ENCODE results near the gene PHACTR3. TPM values are rescaled to one million over a fixed set of nuclear protein-coding genes. Genes with fewer than 3 reads are reported as not detected.
"Not testable (repeated sequence)": the region's sequence is repeated elsewhere in the genome, so short reads cannot be mapped to it uniquely, and the experiment has no call there.

The PHACTR3 gene
- total RNA-seq: 6.9 TPM

DNA sequence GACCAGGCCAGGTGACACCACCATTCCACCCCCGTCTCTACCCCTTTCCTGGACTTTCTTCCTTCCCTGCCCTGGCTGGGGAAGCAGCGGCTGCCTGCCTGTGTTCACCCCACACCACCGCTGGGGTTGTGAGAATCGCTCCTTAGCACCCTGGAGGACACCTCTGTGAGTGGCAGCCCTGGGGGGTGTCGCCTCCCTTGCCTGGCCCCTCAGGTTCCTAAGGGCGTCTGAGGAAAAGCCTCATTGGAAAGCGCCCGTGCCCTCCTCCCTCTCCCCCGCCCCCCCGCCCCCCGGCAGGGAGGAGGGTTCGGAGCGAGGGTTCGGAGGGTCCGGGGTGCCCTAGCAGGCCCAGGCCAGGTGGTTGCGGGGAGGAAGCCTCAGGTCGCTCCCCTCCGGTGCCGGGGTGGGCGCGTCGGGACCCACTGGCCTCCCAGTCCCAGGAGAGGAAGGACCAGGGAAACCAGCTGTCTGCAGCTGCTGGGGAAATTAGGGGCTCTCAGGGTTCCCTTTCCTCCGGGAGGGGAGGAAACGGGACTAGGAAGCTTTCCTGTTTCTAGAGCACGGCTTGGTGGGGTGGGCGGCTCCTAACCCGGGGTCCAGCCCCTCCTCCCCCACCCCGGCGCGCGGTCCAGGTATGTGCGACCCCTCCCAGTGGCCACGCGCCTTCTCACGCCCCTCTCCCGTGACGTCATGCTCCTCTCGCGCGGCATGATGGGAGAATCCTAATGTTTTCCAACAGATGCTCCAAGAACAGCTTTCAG is at the start of gene PHACTR3:
TSS of gene PHACTR3 (plus strand) at position 760 of the 761 bp plus-strand sequence. CDS start 475 bp downstream, outside the sequence.
- no peak for DNase-seq

DNA sequence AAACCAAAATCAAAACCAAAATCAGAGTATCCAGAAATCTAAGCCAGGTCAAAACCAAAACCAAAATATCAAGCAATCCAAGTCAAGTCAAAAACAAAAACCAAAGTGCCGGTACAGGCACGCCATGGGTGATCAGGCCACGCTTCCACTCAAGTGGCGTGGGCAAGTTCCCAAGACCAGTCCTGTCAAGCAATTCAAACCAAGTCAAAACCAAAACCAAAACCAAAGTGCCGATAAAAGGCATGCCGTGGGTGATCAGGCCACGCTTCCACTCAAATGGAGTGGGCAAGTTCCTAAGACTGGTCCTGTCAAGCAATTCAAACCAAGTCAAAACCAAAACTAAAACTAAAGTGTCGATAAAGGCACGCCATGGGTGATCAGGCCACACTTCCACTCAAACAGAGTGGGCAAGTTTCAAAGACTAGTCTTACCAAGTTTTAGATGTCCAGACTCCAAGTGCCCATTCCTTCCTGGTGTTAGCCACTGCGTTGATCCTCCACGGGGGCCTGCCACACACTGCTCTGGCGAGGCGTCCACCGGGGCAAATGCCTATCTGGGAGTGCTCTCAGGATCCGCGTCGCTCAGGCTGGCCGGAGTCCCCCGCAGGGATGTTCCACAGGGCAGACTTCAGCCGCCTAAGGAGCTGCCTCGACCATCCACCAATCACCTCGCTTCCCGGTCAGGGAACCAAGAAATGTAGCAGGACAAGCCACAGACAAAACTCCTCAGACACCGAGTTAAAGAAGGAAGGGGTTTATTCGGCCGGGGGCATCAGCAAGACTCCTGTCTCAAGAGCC is 46.4 kb upstream of the PHACTR3 start:
- DNase-seq: not testable (repeated sequence)

DNA sequence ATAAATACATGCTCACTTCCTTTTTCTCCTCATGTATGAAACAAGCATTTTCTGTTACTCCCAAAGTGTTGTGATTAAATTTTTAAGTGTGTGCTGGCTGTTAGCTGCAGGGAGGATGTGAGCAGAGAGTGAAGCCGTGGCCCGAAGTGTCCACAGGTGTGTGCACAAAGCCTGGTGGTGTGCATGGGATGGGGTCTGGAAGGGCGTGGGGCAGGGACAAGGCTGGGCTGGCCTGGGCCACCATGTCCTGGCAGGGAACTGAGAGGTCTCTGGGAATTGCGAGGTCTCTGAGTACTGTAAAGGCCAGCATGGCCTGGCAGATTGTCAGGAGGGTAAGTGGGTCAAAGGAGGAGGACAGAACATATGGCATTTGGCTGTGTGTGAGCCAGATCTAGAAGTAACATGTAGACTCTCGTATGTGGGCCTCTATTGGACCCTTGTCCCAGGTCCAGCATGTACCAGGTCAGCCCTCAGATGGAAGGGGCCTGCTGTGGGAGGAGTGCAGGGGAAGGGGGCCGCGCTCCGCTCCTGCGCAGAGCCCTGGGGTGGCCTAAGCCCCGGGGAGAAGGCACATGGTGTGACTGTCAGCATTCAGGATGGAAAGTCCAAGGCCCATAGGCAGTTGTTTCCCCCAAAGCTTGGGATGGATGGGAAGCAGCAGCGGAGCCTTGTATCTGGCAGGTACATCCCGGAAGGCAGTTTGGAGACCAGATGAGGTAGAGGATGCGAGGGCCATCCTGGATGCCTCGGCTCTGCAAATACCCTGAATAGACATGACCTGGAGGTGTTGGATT is 45.1 kb upstream of the PHACTR3 start:
- DNase-seq: no peak

DNA sequence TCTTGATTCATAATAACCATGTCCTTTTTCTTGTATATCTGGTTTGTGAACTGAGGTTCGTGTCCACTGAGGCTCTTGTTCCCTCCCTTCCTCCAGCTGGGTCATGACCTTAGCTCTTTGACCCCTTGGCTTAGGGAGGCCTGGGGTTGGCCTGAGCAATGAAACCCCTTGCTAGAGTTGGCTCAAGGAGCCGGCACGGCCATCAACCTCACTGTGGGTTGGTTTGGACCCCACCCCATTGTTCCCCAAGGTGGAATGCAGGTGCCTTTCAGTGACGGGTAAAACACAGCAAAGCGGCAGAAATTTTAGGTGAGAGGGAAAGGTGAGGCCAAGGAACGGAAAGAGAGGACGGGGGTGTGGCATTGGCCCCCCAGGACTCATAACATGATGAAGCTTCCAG is 44.5 kb upstream of the PHACTR3 start:
- DNase-seq: no peak

DNA sequence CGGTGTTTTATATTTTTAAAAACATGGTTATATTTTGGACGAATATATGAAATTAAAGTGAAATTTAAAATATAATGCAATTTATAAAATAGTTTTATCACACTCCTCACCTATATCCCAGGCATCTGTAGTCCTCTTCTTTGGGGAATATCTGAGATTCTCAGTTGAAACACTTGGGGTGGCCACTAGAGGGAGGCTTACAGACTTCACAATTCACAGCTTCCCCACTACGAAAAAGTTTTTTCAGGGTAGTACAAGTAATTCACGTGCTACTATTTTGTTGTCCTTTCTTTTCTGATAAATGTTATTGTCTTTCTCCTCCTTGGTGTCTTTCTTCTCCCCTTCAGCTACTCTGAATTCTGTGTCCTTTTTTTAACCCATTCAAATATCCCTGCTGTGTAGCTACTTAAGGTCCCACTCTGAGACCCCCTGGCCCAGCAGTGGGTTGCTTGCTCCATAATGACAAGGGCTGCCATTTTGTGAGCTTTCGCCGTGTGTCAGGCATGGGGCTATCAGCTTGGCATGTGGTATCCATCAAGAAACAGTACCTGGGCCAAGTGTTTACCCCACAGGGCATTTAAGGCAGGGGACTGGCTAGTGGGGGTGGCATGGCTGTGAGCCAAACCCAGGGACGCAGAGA is 43.6 kb upstream of the PHACTR3 start:
- peak; percentile 20 for DNase-seq

DNA sequence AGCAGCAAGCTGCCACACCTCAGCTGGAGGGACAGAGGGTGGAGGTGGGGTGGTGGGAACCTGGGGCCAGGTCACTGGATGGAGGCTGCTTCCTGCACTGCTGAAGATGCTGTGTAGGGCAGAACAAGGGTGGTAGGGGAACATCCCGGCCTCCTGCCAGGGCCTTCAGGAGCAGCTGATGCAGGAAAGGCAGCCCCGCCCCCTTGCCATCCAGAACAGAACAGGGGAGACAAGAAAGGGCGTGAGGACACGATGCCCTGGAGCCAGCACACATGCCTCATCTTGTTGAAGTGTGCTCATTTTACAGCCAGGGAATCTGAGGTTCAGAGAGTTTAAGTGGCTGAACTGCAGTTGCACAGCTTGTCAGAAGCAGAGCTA is 43.1 kb upstream of the PHACTR3 start:
- DNase-seq: no peak

DNA sequence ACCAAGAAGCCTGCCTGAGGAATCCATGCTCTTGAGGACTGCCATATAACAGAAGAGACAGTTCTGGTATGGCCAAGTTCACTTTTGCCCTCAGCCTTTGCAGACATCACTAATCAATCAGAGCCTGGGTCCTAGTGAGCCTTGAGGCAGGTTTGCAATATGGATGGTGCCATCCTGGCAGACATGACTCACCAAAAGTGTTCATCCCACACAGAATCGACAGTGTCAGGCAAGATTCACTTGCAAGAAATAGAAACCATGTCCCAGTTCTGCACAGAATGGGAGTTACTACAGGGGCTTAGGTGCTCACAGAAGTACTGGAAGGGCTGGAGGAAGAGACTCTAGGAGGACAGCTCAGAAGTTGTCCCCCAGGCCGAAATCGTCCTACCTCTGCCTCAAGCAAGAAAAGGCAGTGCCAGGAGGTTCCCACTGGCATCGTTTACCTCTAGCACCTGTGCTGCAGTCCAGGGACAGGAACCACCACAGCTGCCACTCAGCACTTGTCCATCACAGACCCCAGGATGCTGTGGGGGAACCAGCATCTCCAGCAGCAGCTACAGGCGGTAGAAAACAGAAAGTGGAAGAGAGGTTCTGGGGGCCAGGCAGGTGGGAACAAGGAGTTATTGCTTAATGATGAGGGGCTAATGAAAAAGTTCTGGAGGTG is 42.6 kb upstream of the PHACTR3 start:
- no peak for DNase-seq

DNA sequence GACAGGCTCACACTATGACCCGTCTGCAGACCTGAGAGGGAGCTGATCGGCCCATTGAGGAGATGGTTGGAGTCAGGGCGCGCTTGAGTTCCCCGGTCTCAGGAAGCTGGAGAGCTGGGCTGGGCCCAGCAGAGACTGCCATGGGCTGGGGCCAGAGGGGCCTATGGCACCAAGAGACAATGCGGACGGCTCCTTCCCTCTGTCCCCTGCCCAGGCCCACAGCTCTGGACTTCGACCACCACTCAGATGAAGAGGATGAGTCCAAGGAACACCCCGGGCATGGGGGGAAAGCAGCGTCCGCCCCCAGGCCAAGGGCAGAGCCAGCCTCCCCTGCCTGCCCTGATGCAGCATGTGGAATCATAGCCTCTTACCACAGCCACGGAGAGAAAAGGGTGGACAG is 40.2 kb upstream of the PHACTR3 start:
- no peak for DNase-seq

DNA sequence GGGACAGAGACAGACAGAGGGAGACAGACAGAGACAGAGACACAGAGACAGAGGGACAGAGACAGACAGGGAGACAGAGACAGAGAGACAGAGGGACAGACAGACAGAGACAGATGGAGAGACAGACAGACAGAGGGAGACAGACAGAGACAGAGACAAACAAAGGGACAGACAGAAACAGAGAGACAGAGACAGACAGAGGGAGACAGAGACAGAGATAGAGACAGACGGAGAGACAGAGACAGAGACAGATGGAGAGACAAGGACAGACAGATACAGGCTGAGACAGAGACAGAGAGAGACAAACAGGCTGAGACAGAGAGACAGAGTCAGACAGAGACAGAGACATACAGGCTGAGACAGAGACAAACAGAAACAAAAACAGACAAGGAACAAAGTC is 39.4 kb upstream of the PHACTR3 start:
- no peak for DNase-seq

DNA sequence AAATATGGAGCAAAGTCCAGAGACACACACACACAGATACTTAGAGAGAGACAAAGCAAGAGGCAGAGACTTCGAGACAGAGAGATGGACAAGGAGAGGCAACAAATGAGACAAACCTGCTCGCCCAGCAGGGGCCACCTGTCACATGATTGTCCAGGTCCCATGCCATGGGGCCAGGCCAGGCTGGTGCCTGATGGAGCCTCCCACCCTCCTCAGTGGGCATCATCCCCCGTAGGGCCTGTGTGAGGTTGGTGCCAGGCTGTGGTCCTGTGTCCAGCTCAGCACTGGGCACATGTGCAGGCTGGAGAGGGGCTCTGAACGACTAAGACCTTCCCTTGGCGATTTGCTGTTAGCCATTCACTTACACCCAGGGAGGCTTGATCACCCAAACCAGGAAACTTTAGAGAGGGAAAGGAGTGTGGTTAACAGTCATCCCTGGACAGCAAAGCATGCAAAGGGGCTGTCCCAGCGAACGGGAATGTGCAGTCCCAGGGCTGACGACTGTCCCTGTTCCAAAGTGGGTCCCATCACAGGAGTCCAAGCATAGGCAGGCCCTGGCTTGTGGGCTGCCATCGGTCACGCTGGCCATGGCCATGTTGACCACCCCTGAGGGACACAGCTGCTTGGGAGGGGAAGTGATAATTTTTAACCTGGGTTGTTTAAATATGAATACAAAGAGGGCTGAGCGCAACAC is 38.4 kb upstream of the PHACTR3 start:
- DNase-seq: no peak

DNA sequence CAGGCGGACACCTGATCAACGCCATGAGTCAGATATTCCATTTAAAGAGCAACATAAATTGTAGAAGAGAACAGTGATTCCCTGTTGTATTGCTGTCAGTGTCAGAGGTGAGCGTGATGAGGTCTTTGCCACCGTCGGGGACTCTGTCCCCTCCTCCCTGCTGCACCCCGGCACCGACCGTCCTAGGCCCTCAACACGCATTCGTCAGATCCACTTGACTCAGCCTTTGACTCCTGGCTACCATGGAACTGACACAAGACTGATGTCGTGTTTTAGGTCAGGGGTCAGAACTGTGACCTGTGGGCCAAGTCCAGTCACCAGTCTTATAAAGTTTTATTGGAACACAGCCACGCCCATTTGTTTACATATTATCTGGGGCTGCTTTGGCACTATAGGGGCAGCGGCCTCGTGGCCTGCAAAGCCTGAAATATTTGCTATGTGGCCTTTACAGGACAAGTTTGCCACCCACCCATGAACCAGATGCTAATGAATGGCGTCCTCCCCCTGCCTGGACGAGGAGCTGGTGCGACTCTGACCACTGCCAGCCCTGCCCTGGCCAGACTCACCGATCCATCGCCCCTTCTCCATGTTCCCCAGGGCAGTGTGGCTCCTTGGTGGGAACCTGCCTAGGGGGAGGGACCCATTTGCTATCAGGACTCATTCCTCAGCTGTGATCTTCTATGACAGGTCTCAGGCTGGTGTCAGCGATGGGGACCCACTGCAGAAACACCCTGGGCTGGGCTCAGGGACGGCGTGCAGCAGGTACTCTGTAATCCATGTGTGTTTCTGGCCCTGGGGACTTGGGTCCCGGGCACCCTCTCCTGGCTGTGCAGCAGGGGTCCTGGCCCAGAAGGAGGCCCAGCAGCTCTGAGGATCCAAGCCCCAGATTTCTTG is 37.5 kb upstream of the PHACTR3 start:
- no peak for DNase-seq

DNA sequence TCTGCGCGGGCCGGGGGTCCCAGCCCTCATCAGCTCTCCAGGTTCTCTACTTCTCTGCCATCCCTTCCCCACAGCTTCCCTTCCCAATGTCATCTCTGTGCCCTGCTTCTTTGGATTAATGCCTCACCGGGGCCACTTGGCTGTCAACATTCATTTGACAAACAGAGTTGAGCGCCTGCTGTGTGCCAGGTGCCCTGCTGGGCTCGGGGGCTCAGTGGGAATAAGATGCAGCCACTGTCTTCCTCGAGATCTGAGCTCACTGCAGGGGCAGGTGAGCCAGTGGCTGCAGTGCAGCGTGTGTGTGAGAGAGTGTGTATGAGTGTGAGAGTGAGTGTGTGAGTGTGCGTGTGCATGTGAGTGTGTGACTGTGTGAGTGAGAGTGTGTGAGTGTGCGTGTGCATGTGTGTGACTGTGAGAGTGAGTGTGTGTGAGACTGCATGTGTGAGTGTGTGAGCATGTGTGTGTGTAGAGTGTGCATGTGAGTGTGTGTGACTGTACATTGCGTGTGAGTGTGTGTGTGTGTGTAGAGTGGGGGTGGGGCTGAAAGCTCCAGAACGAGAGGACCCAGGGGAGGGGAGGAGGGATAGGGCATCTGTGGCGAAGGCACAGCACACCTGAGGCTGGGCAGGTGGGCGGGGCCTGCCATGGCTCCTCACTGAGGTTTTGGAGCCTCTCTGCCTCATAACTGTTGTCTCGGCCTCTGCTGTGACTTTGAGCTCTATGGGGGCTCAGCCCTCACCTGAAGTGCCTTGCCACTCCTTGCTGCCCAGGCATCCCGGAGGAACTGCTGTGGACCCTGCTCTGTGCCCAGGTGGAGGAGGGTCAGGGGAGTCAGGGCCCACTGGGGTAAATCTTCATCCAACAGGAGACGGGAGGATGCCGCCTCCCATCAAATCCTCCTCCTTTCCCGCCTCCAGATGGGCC is 36.5 kb upstream of the PHACTR3 start:
- DNase-seq: no peak

DNA sequence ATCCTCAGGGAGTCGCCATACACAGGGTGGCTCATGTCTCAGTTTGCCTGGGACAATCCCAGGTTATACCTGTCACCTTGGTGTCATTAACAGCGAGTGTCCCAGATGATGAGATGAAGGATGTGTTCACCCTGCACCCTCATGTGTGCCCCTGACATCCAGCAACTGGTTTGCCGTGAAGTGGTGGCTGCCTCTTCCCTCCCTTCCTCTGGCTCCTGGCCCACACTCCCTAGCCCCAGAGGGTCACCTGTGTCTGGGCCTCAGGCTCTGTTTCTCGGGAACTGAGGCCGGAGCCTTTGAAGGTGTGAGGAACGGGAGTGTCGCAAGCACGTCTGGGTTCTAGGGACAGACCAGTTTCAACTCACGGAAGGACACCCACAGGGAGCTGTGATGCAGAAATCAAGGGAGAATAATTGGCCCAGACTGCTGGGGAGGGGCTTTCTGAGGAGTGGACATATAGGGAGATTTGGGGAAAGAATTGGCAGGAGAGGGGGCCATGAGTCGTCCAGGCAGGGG is 35.8 kb upstream of the PHACTR3 start:
- DNase-seq: no peak

DNA sequence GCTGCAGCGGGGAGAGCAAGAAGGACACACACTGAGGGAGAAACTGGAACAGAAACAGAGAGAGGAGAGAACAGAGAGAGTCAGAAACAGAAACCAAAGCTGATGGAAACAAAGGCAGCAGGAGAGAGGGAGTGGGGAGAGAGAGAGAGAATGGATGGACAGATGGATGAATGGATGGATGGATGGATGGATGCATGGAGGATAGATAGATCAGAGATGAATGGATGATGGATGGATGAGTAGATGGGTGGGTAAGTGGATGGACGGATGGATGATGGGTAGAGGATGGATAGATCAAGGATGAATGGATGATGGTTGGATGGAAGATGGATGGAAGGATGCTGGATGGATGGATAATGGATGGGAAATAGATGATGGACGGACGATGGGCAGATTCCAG is 35.0 kb upstream of the PHACTR3 start:
- no peak for DNase-seq

DNA sequence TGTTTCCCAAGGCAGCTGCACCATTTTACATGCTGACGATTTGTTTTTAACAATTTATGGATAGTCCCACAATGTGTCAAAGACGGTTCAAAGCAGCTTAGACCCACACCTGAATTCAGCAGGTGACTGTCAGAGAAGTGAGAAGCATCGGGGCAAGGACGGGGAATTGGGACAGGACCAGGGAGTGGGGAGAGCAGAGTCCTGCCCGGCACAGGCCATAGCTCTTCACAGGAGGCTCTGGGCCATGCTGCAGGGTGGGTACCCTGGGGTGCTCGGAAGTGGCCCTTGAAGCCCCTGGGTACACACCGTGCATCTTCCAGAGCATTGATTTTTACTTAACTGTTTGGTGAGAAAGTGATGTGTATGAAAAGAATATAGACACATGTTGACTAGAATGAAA is 33.2 kb upstream of the PHACTR3 start:
- no peak for DNase-seq

DNA sequence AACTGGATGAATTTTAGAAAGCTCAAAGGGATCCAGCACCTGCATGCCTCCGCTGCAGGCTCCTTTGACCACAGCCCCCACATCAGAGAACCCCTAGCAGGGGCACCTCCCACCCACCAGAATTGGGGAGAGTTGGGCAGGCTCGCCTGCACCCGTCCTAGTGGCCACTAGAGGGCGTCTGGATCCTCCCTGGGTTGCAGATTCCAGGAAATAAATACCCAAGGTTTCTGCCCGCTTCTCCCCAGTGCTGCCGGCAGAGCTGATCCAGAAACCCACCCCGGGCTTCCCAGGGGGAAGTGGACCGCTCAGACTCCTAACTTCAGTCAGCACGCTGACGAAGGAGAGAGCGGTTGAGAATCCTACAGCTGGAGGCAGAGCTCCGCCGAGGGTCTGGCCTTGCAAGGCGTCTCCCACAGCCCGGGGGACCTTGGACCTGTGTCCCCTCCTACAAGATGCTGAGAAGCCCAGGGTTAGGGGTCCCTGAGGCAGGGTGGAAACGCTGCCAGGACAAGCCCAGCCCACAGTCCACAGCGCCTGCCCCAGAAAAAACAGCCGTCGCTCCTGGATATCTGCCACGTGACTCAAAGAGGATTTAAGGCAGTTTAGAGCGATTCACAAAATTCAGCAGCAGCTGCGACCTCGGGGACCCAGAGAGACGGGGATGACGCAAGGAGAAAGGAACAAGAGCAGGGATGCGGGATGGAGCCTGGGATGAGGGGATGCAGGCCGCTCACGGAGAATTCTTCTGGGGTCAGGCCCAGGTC is 32.6 kb upstream of the PHACTR3 start:
- DNase-seq: peak; percentile 62

DNA sequence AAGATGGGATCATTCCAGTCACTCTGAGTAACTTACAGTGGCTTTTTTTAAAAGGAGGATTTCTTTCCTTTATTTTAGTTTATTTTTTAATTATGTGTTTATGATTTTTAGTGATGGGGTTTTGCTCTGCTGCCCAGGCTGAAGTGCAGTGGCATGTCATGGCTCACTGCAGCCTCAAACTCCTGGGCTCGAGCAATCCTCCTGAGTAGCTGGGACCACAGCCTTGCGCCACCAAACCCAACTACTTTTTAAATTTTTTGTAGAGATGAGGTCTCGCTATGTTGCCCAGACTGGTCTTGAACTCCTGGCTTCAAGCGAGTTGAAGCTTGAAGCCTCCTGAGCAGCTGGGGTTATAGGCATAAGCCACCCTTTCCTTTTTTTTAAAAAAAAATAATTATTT is 31.8 kb upstream of the PHACTR3 start:
- DNase-seq: no peak

DNA sequence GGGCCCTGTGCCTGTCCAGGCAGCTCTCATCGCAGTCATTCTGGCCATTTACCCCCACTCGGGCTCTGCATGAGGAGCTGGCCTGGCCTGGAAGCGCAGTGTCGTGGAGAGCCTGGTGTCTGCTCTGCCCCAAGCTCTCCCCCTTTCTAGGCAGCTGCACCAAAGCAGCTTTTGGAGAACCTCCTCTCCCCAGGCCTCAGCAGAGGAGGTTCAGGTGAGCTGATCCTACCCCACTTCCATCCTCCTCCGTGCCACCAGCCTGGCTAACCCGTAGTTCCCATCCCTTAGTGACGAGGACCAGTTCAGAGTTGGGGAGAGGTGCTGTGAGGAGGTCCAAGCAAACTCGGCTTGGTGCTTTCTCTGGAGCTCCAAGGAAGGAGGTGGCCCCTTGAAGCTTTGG is 30.5 kb upstream of the PHACTR3 start:
- no peak for DNase-seq
